H1 (cell line): ENCODE results near the gene CDCA3. TPM values are rescaled to one million over a fixed set of nuclear protein-coding genes. Genes with fewer than 3 reads are reported as not detected.

Experiments used
- BACH1 ChIP-seq: IDR thresholded peaks from 2 replicates; pipeline ENCODE4 v1.6.1; 2012; ENCODE audit warnings: low read length, improper control_type of control experiment
- BRCA1 ChIP-seq: IDR thresholded peaks from 2 replicates; pipeline ENCODE4 v1.6.1; 2012; ENCODE audit warnings: low read depth, low read length, improper control_type of control experiment
- FOSL1 ChIP-seq: IDR thresholded peaks from 2 replicates; pipeline ENCODE4 v1.6.1; 2011; ENCODE audit warnings: mild to moderate bottlenecking, low read depth, low read length, moderate library complexity; ENCODE audit not compliant: insufficient read depth
- KDM4A ChIP-seq: IDR thresholded peaks from one replicate; pipeline ENCODE4 v1.7.1; 2012; ENCODE audit warnings: low read depth, mild to moderate bottlenecking, moderate library complexity, low read length, inconsistent platforms; ENCODE audit not compliant: severe bottlenecking
- MAFK ChIP-seq: IDR thresholded peaks from 2 replicates; pipeline ENCODE4 v1.6.1; 2012; ENCODE audit warnings: low read depth, mild to moderate bottlenecking, improper control_type of control experiment, low read length
- polyA plus RNA-seq, 7 experiments: library from polyadenylated mRNA; depleted of rRNA in 3 of 7; stranded (reverse) in 5 of 7; unstranded in 2 of 7; fragments of >200 nt in 5 of 7; fragments of 200-250 nt in 2 of 7; gene quantifications; 1 replicate in 5 of 7; 2 replicates in 1 of 7; 4 replicates in 1 of 7; pipeline versions ENCODE4 v1.2.1 to v1.2.3, GENCODE V29; 2011 to 2013; ENCODE audit warnings: missing spikeins in 2 of 7, mixed read lengths in 2 of 7
- total RNA-seq: library from RNA; stranded (reverse); fragmentation: NEBNext Ultra II Directional; extraction: Animal tissue kit (Norgen Biotek cat#: 25700); gene quantifications from 2 replicates; pipeline ENCODE4 v1.2.1, GENCODE V29; 2021

The CDCA3 gene
- total and polyA plus RNA-seq, 2 of the 8 experiments (the other 6 are each of a cell fraction or from before 2014, with no cell fraction given) = 47.7 to 71.2 TPM

DNA sequence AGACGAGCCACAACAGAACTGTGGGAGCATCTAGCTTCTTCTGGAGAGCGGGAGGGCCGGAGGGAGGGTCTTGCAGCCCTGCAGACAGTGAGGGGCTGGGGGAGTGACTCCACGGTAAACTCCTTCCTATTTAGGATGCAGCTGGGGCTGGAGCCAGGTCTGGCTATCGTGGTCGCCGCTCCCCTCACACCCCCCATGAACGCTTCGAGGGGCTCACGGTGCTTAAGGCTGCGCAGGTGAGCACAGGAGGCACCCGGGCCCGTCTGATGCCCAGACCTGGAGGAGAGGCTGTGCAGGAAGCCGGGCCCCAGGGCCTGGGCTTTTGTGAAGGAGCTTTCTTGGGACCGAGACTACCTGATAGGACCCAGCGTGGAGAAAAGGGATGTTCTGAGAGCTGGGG, 14.2 kb downstream of the CDCA3 start (continued):
- TF ChIP-seq KDM4A = no peak
- TF ChIP-seq FOSL1 = no peak
- no peak for TF ChIP-seq BACH1
- TF ChIP-seq BRCA1 = no peak
- TF ChIP-seq MAFK = no peak
